Measurements from ENCODE around the gene PPEF1. TPM values are rescaled to one million over a fixed set of nuclear protein-coding genes. Genes with fewer than 3 reads are reported as not detected.

The PPEF1 gene
- total and polyA plus RNA-seq, 9 donors = 0.12 to 2.0 (median 0.58) TPM; not detected in 3

- TF ChIP-seq EP300 (IDR thresholded peaks at IDR 0.05) (no peak), POLR2A (IDR thresholded peaks at IDR 0.05) (no peak)
- TF ChIP-seq, protein P1, sequence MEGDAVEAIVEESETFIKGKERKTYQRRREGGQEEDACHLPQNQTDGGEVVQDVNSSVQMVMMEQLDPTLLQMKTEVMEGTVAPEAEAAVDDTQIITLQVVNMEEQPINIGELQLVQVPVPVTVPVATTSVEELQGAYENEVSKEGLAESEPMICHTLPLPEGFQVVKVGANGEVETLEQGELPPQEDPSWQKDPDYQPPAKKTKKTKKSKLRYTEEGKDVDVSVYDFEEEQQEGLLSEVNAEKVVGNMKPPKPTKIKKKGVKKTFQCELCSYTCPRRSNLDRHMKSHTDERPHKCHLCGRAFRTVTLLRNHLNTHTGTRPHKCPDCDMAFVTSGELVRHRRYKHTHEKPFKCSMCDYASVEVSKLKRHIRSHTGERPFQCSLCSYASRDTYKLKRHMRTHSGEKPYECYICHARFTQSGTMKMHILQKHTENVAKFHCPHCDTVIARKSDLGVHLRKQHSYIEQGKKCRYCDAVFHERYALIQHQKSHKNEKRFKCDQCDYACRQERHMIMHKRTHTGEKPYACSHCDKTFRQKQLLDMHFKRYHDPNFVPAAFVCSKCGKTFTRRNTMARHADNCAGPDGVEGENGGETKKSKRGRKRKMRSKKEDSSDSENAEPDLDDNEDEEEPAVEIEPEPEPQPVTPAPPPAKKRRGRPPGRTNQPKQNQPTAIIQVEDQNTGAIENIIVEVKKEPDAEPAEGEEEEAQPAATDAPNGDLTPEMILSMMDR (IDR thresholded peaks at IDR 0.05) = no peak
- WGBS, 3 donors = 70 to 77% (median 71%) methylated on average over 9 of the region's 9 CpGs
- H3K36me3 ChIP-seq = no peaks in the 10 kb centered on the region
- H3K4me1 ChIP-seq (ENCODE audit: insufficient read depth) = no peaks in the 10 kb centered on the region
- H3K9me3 ChIP-seq = no peaks in the 10 kb centered on the region
- DNase-seq = no peak
- intact Hi-C loops (cut with DNase I) = no loop called here
- no peaks in the 10 kb centered on the region for H3K27me3 ChIP-seq
- H3K4me3 ChIP-seq = no peak overlapping the region
- no peak overlapping the region for H3K27ac ChIP-seq
Observed at GRCh38 chrX:18682979-18683387, 24.5 kb upstream of the PPEF1 start.

GRCh38 chrX:18687856-18688495 is 19.5 kb upstream of the PPEF1 start:
- no peak overlapping the region for H3K27ac ChIP-seq
- DNase-seq = no peak
- no peaks in the 10 kb centered on the region for H3K9me3 ChIP-seq
- no peaks in the 10 kb centered on the region for H3K36me3 ChIP-seq
- H3K4me1 ChIP-seq (ENCODE audit: insufficient read depth) = no peaks in the 10 kb centered on the region
- 84 to 86% (median 85%) methylated on average over 7 of the region's 7 CpGs for WGBS, 3 donors
- no peak overlapping the region for H3K4me3 ChIP-seq
- H3K27me3 ChIP-seq = no peaks in the 10 kb centered on the region
- TF ChIP-seq POLR2A (IDR thresholded peaks at IDR 0.05) = no peak
- TF ChIP-seq, protein P1 (IDR thresholded peaks at IDR 0.05) = no peak
- TF ChIP-seq EP300 (IDR thresholded peaks at IDR 0.05) = no peak
- intact Hi-C loops (cut with DNase I) = no loop called here

GRCh38 chrX:18691431-18691830 is 16.0 kb upstream of the PPEF1 start:
- intact Hi-C loops (cut with DNase I) = no loop called here
- Histone ChIP-seq H3K4me3 (no peak overlapping the region), H3K27me3 (no peaks in the 10 kb centered on the region), H3K4me1 (ENCODE audit: insufficient read depth) (no peaks in the 10 kb centered on the region), H3K36me3 (no peaks in the 10 kb centered on the region), H3K27ac (no peak overlapping the region), H3K9me3 (no peaks in the 10 kb centered on the region)
- WGBS, 3 donors = 31 to 45% (median 40%) methylated on average over 1 of the region's 1 CpG
- TF ChIP-seq, protein P1 (IDR thresholded peaks at IDR 0.05) = no peak
- TF ChIP-seq POLR2A (IDR thresholded peaks at IDR 0.05) (no peak), EP300 (IDR thresholded peaks at IDR 0.05) (no peak)
- no peak for DNase-seq

DNA sequence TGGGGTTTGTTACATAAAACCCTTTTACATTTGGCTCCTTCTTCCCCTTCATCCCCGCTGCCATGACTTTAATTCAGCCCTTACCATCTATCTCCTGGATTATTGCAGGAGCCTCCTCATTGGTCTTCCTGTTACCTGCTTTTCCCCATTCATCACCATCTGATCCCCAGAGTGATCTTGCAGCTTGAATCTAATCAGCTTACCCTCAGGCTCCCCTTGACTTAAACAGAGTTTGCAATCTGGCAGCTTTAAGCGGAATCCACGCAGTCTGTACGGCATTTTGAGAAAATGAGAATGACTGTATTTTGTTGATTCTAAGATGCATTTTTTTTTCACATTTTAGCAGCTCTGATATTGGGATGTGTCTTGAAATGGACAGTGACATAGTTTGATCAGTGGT is 14.9 kb upstream of the PPEF1 start:
- WGBS, 3 donors = 81 to 91% (median 85%) methylated on average over 4 of the region's 4 CpGs
- DNase-seq = no peak
- TF ChIP-seq EP300 (IDR thresholded peaks at IDR 0.05) = no peak
- TF ChIP-seq, protein P1 (IDR thresholded peaks at IDR 0.05) = no peak
- TF ChIP-seq POLR2A (IDR thresholded peaks at IDR 0.05) = no peak

More for the DNA sequence above, 14.9 kb upstream of the PPEF1 start:
- no peaks in the 10 kb centered on the region for H3K9me3 ChIP-seq
- intact Hi-C loops (cut with DNase I) = no loop called here
- no peaks in the 10 kb centered on the region for H3K4me1 ChIP-seq (ENCODE audit: insufficient read depth)
- H3K27ac ChIP-seq = no peak overlapping the region
- H3K36me3 ChIP-seq = no peaks in the 10 kb centered on the region
- H3K27me3 ChIP-seq = no peaks in the 10 kb centered on the region
- no peak overlapping the region for H3K4me3 ChIP-seq

All from ovary (tissue), 9 donors.